C4-2B (cell line): Measurements from ENCODE around the gene CLEC4D.

Experiments used
- H3K27ac ChIP-seq: fragments of 450-650 bp; 2 replicates; pipeline ENCODE4 v1.5.1; 2017
- ZFX ChIP-seq: fragments of 450-650 bp; IDR thresholded peaks from 2 replicates; pipeline ENCODE4 v1.6.1; 2017
- TF ChIP-seq, protein P1 (sequence below): fragments of 450-650 bp; conservative IDR thresholded peaks from 2 replicates; pipeline ENCODE4 v1.5.1; 2017; ENCODE audit warnings: mild to moderate bottlenecking

Gene CLEC4D

GRCh38 chr12:8566525-8566924 is 53.2 kb downstream of the CLEC4D start:
- TF ChIP-seq, protein P1, sequence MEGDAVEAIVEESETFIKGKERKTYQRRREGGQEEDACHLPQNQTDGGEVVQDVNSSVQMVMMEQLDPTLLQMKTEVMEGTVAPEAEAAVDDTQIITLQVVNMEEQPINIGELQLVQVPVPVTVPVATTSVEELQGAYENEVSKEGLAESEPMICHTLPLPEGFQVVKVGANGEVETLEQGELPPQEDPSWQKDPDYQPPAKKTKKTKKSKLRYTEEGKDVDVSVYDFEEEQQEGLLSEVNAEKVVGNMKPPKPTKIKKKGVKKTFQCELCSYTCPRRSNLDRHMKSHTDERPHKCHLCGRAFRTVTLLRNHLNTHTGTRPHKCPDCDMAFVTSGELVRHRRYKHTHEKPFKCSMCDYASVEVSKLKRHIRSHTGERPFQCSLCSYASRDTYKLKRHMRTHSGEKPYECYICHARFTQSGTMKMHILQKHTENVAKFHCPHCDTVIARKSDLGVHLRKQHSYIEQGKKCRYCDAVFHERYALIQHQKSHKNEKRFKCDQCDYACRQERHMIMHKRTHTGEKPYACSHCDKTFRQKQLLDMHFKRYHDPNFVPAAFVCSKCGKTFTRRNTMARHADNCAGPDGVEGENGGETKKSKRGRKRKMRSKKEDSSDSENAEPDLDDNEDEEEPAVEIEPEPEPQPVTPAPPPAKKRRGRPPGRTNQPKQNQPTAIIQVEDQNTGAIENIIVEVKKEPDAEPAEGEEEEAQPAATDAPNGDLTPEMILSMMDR = no peak
- TF ChIP-seq ZFX = no peak
- H3K27ac ChIP-seq = no peak overlapping the region
